PC-9 (cell line): Measurements from ENCODE around the gene HEATR5B.

Experiments
- CTCF ChIP-seq: fragments of 200-600 bp; sonication (generic); conservative IDR thresholded peaks from 2 replicates; pipeline ENCODE4 v1.6.1; 2017; ENCODE audit warnings: mixed run types, antibody characterized with exemption, mild to moderate bottlenecking, moderate library complexity
- EZH2 ChIP-seq: fragments of 200-600 bp; sonication (generic); IDR thresholded peaks from 2 replicates; pipeline ENCODE4 v1.8.0; 2017; ENCODE audit warnings: antibody characterized with exemption, low read depth

- TF ChIP-seq CTCF (no peak), EZH2 (no peak)
Measured at GRCh38 chr2:37085731-37086147, 1.6 kb upstream of the HEATR5B start.
